Muscle layer of colon (tissue), 2 donors: ENCODE results near the gene WDR81.
"Not testable (repeated sequence)": the region's sequence is repeated elsewhere in the genome, so short reads cannot be mapped to it uniquely, and the experiment has no call there.

Source experiments
- H3K27ac ChIP-seq: one replicate; pipeline ENCODE4 v1.7.0; 2013; ENCODE audit warnings: low read depth, mild to moderate bottlenecking, low read length, moderate library complexity
- H3K27me3 ChIP-seq, 2 donors: one replicate each; pipeline ENCODE4 v1.7.0; 2013; ENCODE audit warnings: low read length in 2 of 2, mild to moderate bottlenecking in 2 of 2; ENCODE audit not compliant: insufficient read depth in 2 of 2, control insufficient read depth in 1 of 2
- H3K36me3 ChIP-seq: one replicate; pipeline ENCODE4 v1.7.0; 2013; ENCODE audit warnings: mild to moderate bottlenecking, low read length; ENCODE audit not compliant: insufficient read depth
- H3K4me1 ChIP-seq: one replicate; pipeline ENCODE4 v1.7.0; 2013; ENCODE audit warnings: mild to moderate bottlenecking, low read length; ENCODE audit not compliant: insufficient read depth
- H3K4me3 ChIP-seq, 2 donors: one replicate each; pipeline ENCODE4 v1.7.0; 2013; ENCODE audit warnings: low read length in 2 of 2, low read depth in 1 of 2, mild to moderate bottlenecking in 1 of 2, moderate library complexity in 1 of 2
- H3K9ac ChIP-seq: one replicate; pipeline ENCODE4 v1.7.0; 2013; ENCODE audit warnings: low read length
- H3K9me3 ChIP-seq: one replicate; pipeline ENCODE4 v1.7.0; 2013; ENCODE audit warnings: mild to moderate bottlenecking, low read length
- donor health status: abdominal sarcoma.
- donor health status: Adenocarcinoma of cecum.

The WDR81 gene

GRCh38 chr17:1724351-1724868 lies at the start of gene WDR81:
Gene WDR81 (plus strand): TSS chr17:1724704. CDS start chr17:1724960, 256 bp downstream.
- peaks cover 22% of the 10 kb centered on the region for H3K4me1 ChIP-seq
- no peak within 1 kb of the TSS for H3K9ac ChIP-seq
- peak within 1 kb of the TSS; percentile 68 to 96 for H3K4me3 ChIP-seq

GRCh38 chr17:1676401-1676800 lies 48.1 kb upstream of the WDR81 start:
- no peaks in the 10 kb centered on the region for H3K27me3 ChIP-seq
- H3K4me3 ChIP-seq, result no peak overlapping the region
- H3K4me1 ChIP-seq, result no peaks in the 10 kb centered on the region
- no peaks in the 10 kb centered on the region for H3K9me3 ChIP-seq
- H3K9ac ChIP-seq, result no peak overlapping the region
- H3K36me3 ChIP-seq, result peaks cover 88% of the 10 kb centered on the region
- H3K27ac ChIP-seq, result no peak overlapping the region

More at GRCh38 chr17:1724351-1724868, at the start of gene WDR81:
- Histone ChIP-seq H3K36me3 (peaks cover 16% of the 10 kb centered on the region), H3K9me3 (no peaks in the 10 kb centered on the region), H3K27ac (peak within 1 kb of the TSS; percentile 93), H3K27me3 (no peaks in the 10 kb centered on the region)

DNA sequence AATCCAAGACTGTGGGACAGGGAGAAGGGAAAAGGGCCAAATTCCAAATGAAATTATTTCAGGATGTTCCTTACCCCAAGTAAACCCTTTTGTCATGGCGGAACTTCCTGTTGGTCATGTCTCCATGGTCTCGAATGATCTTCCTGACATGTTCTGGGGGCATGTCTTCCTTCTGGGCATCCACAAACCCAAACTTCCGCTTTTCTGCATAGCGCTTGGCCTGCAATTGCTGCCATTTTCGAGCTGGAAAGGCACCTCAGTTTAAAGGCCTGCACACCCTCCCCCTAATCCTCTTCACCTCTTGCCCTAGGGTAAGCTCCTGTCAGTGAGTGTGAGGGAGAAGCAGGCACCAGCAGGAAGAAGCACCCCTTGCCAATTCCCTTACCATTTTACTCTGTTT lies 41.0 kb upstream of the WDR81 start:
- Histone ChIP-seq H3K4me3 (peak overlapping the region; percentile 49 to 95), H3K9me3 (no peaks in the 10 kb centered on the region), H3K27me3 (no peaks in the 10 kb centered on the region), H3K4me1 (peaks cover 21% of the 10 kb centered on the region), H3K27ac (peak overlapping the region; percentile 88), H3K9ac (peak overlapping the region; percentile 88), H3K36me3 (peaks cover 50% of the 10 kb centered on the region)

DNA sequence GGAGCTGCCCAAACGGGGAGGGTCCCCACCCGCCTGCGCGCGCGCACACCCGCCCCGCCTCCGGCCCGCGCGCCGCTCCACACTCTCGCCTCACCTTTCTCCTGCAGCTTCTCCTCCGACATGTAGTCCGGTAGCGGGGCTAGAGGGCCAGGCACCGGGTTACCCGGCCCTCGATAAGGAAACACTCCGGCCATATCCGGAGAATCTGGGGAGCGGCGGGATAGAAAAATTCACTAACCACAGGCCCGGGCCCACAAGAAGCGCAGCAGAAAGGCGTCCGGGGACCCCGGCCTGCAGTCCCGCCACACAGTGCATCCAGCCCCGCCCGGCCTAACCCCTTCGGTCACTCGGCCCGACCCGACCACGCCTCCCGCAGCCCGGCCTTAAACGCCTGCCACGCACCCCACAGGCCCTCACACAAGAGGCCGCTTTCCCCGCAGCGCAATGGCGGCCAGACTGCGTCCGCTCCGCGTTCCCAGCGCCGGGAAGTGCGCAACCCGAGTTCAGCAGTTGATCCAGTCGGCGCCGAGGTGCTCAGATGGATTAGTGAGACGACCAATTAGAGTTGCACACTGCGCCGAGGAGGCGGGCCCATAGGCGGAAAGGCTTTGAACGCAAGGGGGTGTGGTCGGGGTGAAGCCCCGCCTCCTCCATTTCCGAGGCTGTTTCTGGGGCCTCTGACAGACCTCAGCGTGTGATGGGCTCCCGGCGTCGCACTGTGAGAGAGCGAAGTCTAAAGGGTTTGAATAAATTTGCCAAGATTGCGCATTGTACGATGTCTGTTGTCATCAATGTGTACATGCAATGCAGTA lies 39.9 kb upstream of the WDR81 start, which contains the start of gene PRPF8:
PRPF8 (minus strand) TSS at position 490 of the 812 bp plus-strand sequence; CDS start at position 194, 296 bp downstream.
- H3K4me1 ChIP-seq, result peaks cover 21% of the 10 kb centered on the region

GRCh38 chr17:1686086-1686485 lies 38.4 kb upstream of the WDR81 start:
- Histone ChIP-seq H3K36me3 (peaks cover 24% of the 10 kb centered on the region), H3K27ac (no peak overlapping the region), H3K9ac (no peak overlapping the region), H3K4me3 (no peak overlapping the region), H3K4me1 (peaks cover 21% of the 10 kb centered on the region), H3K27me3 (no peaks in the 10 kb centered on the region), H3K9me3 (no peaks in the 10 kb centered on the region)

More for the DNA sequence above, 39.9 kb upstream of the WDR81 start, which contains the start of gene PRPF8:
- Histone ChIP-seq H3K36me3 (peaks cover 39% of the 10 kb centered on the region), H3K27ac (peak within 1 kb of the TSS; percentile 88), H3K9me3 (no peaks in the 10 kb centered on the region), H3K4me3 (peak within 1 kb of the TSS; percentile 49 to 95), H3K9ac (peak within 1 kb of the TSS; percentile 88), H3K27me3 (no peaks in the 10 kb centered on the region)

GRCh38 chr17:1688405-1688804 lies 36.1 kb upstream of the WDR81 start:
- H3K27me3 ChIP-seq, H3K36me3 ChIP-seq, H3K4me1 ChIP-seq, H3K9me3 ChIP-seq, H3K27ac ChIP-seq, H3K9ac ChIP-seq, H3K4me3 ChIP-seq: not testable (repeated sequence)

DNA sequence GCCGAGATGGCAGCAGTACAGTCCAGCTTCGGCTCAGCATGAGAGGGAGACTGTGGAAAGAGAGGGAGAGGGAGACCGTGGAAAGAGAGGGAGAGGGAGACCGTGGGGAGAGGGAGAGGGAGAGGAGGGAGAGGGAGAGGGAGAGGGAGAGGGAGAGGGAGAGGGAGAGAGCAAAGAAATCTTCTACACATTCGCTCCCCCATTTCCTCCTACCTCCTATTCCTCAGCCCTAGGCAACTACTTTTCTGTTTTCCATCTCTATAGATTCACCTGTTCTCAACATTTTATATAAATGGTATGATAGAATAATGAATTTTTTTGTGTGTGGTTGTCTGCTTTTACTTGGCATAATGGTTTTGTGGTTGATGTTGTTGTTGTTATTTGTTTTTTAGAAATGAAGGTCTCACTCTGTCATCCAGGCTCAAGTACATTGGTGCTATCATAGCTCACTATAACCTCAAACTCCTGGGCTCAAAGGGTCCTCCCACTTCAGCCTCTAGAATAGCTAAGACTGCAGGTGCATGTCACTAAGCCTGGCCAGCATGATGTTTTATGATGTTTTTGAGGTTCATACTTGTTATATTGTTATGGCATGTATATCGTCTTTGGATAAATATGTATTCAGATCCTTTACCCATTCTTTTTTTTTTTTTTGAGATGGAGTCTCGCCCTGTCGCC lies 33.8 kb upstream of the WDR81 start:
- Histone ChIP-seq H3K27me3 (no peaks in the 10 kb centered on the region), H3K4me3 (no peak overlapping the region), H3K27ac (no peak overlapping the region), H3K9me3 (no peaks in the 10 kb centered on the region), H3K9ac (no peak overlapping the region), H3K36me3 (no peaks in the 10 kb centered on the region), H3K4me1 (no peaks in the 10 kb centered on the region)

DNA sequence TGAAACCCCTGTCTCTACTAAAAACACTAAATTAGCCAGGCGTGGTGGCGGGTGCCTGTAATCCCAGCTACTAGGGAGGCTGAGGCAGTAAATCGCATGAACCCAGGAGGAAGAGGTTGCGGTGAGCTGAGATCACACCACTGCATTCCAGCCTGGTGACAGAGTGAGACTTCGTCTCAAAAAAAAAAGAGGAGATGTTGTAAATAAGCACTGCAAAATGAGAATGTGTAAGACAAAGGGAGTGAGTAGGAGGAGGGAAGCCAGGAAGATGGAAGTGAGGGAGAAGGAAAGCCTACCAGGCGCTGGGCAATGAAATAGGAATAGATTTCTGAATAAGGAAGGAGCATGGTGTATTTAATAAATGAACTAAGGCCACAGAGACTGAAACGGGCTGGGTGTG lies 31.2 kb upstream of the WDR81 start:
- no peak overlapping the region for H3K27ac ChIP-seq
- no peak overlapping the region for H3K4me3 ChIP-seq
- H3K9me3 ChIP-seq, result no peaks in the 10 kb centered on the region
- H3K36me3 ChIP-seq, result no peaks in the 10 kb centered on the region
- H3K27me3 ChIP-seq, result no peaks in the 10 kb centered on the region
- H3K4me1 ChIP-seq, result no peaks in the 10 kb centered on the region
- no peak overlapping the region for H3K9ac ChIP-seq

- H3K9me3 ChIP-seq, result no peaks in the 10 kb centered on the region
Observed at GRCh38 chr17:1695365-1695764, 29.1 kb upstream of the WDR81 start.

DNA sequence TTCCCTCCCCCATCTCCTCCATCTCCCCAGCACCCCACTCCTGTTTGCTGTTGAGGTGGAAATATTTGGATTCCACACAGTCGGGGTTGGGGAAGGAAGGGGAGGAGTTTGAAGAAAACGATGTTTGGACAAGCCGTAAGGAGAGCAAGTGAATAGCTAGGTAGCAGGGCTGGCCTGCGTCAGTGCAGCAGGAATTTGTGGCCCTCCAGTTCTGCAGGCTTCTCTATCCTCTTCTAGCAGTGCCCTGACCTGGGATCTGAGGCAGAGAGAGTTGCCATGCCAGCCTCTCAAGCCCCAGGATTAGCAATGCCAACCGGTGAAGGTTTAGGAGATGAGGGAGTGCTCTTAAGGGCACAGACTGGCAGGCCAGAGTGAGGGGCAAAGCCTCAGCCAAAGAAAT lies 26.8 kb upstream of the WDR81 start:
- no peak overlapping the region for H3K27ac ChIP-seq
- H3K9ac ChIP-seq, result no peak overlapping the region
- no peaks in the 10 kb centered on the region for H3K27me3 ChIP-seq
- no peak overlapping the region for H3K4me3 ChIP-seq
- H3K4me1 ChIP-seq, result no peaks in the 10 kb centered on the region
- H3K36me3 ChIP-seq, result no peaks in the 10 kb centered on the region
- H3K9me3 ChIP-seq, result no peaks in the 10 kb centered on the region

More at GRCh38 chr17:1695365-1695764, 29.1 kb upstream of the WDR81 start:
- H3K36me3 ChIP-seq, result no peaks in the 10 kb centered on the region
- no peak overlapping the region for H3K9ac ChIP-seq
- H3K27me3 ChIP-seq, result no peaks in the 10 kb centered on the region
- no peak overlapping the region for H3K27ac ChIP-seq
- H3K4me1 ChIP-seq, result no peaks in the 10 kb centered on the region
- H3K4me3 ChIP-seq, result no peak overlapping the region

DNA sequence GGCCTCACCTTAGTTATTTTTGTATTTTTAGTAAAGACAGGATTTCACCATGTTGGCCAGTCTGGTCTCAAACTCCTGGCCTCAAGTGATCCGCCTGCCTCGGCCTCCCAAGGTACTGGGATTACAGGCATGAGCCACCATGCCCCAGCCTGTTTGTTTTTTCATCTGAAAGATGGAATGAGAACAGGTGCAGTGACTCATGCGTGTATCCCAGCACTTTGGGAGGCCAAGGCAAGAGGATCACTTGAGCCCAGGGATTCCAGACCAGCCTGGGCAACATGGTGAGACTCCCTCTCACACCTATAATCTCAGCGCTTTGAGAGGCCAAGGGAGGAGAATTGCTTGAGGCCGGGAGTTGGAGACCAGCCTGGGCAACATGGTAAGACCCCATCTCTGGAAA lies 24.6 kb upstream of the WDR81 start:
- not testable (repeated sequence) for H3K4me1 ChIP-seq, H3K9me3 ChIP-seq, H3K36me3 ChIP-seq, H3K4me3 ChIP-seq, H3K27me3 ChIP-seq, H3K27ac ChIP-seq, H3K9ac ChIP-seq
